ENCODE results near the gene GPR25.
"Not testable (repeated sequence)": the region's sequence is repeated elsewhere in the genome, so short reads cannot be mapped to it uniquely, and the experiment has no call there.

GPR25 gene

GRCh38 chr1:200895801-200896530, 23.2 kb downstream of the GPR25 start:
- DNase-seq = no peak

- no peak for DNase-seq
Observed at GRCh38 chr1:200896531-200897196, 23.9 kb downstream of the GPR25 start.

GRCh38 chr1:200897259-200897658, 24.5 kb downstream of the GPR25 start:
- DNase-seq = no peak

GRCh38 chr1:200899015-200899386, 26.2 kb downstream of the GPR25 start:
- DNase-seq = no peak

GRCh38 chr1:200899451-200899915, 26.7 kb downstream of the GPR25 start:
- no peak for DNase-seq

- DNase-seq = no peak
Observed at GRCh38 chr1:200899954-200900867, 27.4 kb downstream of the GPR25 start.

GRCh38 chr1:200900877-200901276, 28.1 kb downstream of the GPR25 start:
- DNase-seq = no peak

GRCh38 chr1:200901350-200901749, 28.6 kb downstream of the GPR25 start:
- no peak for DNase-seq

GRCh38 chr1:200901796-200902444, 29.1 kb downstream of the GPR25 start:
- no peak for DNase-seq

GRCh38 chr1:200903793-200904192, 31.0 kb downstream of the GPR25 start:
- DNase-seq = no peak

- no peak for DNase-seq
Observed at GRCh38 chr1:200904772-200905171, 32.0 kb downstream of the GPR25 start.

GRCh38 chr1:200905411-200906052, 32.8 kb downstream of the GPR25 start:
- no peak for DNase-seq

GRCh38 chr1:200906491-200906890, 33.7 kb downstream of the GPR25 start:
- DNase-seq = no peak

- DNase-seq = no peak
Observed at GRCh38 chr1:200907611-200908097, 34.9 kb downstream of the GPR25 start.

GRCh38 chr1:200908191-200908868, 35.5 kb downstream of the GPR25 start:
- DNase-seq = no peak

- DNase-seq = no peak
Observed at GRCh38 chr1:200909071-200909470, 36.3 kb downstream of the GPR25 start.

GRCh38 chr1:200909757-200910239, 37.0 kb downstream of the GPR25 start:
- no peak for DNase-seq

GRCh38 chr1:200911361-200911760, 38.6 kb downstream of the GPR25 start:
- no peak for DNase-seq

- DNase-seq = not testable (repeated sequence)
Observed at GRCh38 chr1:200911936-200912335, 39.2 kb downstream of the GPR25 start.

GRCh38 chr1:200912737-200913407, 40.1 kb downstream of the GPR25 start:
- DNase-seq = no peak

GRCh38 chr1:200916152-200916551, 43.4 kb downstream of the GPR25 start:
- DNase-seq = no peak

All from bone marrow (tissue), 2 donors.